PC-3 (cell line): ENCODE measurements around the gene EIF5B.

Source experiments
- EZH2phosphoT487 ChIP-seq: fragments of 300-600 bp; sonication (generic); IDR thresholded peaks from 2 replicates; pipeline ENCODE4 v1.6.1; 2018; ENCODE audit warnings: mild to moderate bottlenecking, antibody characterized with exemption, low read length, borderline replicate concordance
- TF ChIP-seq, protein P1 (sequence below): fragments of 300-600 bp; sonication (generic); conservative IDR thresholded peaks from 2 replicates; pipeline ENCODE4 v1.5.1; 2017; ENCODE audit warnings: antibody characterized with exemption, low read depth, mild to moderate bottlenecking, low read length

DNA sequence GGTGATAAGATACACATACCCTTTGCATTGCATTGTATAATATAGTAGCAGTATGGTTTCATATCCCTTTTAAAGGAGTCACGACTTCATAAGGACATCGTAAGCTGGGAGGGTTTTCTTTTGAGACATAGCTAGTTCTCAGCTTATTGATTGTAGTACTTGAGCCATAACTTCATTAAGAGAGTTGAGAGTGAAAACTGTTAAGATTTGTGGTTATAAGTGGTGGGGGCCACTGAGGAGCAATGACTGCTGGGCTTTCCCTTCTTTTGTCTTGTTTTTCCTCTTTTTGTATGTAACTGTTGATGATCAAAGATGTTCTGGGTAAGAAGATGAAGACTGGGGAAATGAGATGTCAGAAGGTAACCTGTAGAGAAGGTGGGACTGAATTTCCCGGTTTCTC, 11.0 kb downstream of the EIF5B start:
- TF ChIP-seq, protein P1, sequence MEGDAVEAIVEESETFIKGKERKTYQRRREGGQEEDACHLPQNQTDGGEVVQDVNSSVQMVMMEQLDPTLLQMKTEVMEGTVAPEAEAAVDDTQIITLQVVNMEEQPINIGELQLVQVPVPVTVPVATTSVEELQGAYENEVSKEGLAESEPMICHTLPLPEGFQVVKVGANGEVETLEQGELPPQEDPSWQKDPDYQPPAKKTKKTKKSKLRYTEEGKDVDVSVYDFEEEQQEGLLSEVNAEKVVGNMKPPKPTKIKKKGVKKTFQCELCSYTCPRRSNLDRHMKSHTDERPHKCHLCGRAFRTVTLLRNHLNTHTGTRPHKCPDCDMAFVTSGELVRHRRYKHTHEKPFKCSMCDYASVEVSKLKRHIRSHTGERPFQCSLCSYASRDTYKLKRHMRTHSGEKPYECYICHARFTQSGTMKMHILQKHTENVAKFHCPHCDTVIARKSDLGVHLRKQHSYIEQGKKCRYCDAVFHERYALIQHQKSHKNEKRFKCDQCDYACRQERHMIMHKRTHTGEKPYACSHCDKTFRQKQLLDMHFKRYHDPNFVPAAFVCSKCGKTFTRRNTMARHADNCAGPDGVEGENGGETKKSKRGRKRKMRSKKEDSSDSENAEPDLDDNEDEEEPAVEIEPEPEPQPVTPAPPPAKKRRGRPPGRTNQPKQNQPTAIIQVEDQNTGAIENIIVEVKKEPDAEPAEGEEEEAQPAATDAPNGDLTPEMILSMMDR = no peak
- TF ChIP-seq EZH2phosphoT487 = no peak
